D721Med (cell line): ENCODE data around the gene NLRP10.

Experiments used
- DNase-seq: peaks from one replicate; pipeline ENCODE4 v3.0.0; 2011; ENCODE audit warnings: low spot score; ENCODE audit not compliant: insufficient read length
- FAIRE-seq: peaks from 2 replicates; lab custom pipeline; 2011; peaks lifted over from hg19 to GRCh38; lab: Jason Lieb, UNC
- TF ChIP-seq, protein P1 (sequence below): IDR thresholded peaks from 2 replicates; pipeline ENCODE4 v1.5.1; 2012; ENCODE audit warnings: mild to moderate bottlenecking, control low read depth; ENCODE audit not compliant: insufficient read depth; ENCODE audit errors: missing control alignments

Gene NLRP10

DNA sequence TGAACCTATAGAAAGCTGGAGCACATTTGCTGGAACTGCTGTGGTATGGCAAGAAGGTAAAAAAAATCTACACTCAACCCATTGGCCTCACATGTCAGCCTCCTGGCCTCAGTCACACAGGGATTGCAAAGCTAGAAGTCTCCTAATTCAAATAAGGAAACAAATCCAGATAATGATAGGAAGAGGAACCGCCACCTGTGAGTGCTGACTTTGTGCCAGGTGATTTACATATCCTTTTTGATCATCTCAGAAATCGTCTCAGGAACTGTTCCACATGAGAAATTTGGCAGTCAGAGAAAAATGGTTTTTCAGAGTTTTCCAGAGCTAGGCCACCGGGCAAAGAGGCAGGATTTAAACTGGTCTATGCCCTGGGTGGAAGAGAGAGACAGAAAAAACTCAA, 986 bp downstream of the NLRP10 start:
- TF ChIP-seq, protein P1, sequence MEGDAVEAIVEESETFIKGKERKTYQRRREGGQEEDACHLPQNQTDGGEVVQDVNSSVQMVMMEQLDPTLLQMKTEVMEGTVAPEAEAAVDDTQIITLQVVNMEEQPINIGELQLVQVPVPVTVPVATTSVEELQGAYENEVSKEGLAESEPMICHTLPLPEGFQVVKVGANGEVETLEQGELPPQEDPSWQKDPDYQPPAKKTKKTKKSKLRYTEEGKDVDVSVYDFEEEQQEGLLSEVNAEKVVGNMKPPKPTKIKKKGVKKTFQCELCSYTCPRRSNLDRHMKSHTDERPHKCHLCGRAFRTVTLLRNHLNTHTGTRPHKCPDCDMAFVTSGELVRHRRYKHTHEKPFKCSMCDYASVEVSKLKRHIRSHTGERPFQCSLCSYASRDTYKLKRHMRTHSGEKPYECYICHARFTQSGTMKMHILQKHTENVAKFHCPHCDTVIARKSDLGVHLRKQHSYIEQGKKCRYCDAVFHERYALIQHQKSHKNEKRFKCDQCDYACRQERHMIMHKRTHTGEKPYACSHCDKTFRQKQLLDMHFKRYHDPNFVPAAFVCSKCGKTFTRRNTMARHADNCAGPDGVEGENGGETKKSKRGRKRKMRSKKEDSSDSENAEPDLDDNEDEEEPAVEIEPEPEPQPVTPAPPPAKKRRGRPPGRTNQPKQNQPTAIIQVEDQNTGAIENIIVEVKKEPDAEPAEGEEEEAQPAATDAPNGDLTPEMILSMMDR: no peak
- FAIRE-seq: no peak
- DNase-seq: no peak

DNA sequence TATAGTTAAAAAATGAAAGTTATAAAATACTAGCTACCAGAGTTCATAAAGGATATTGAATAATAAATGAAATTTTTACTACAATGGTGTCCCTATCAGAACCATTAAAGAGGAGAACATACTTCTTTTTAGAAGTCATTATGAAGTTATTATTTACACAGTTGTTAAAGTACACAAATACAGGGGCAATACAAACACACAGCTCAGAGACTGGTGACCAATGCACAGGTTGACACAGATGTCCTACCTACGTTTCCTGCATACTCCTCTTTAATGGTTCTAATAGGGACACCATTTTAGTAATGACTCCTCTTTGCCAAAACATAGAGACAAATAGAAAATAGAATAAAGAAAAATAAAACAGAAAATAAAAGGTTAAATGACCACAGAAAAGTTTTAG, 10.1 kb downstream of the NLRP10 start:
- no peak for FAIRE-seq
- DNase-seq: no peak
- TF ChIP-seq, protein P1: no peak

DNA sequence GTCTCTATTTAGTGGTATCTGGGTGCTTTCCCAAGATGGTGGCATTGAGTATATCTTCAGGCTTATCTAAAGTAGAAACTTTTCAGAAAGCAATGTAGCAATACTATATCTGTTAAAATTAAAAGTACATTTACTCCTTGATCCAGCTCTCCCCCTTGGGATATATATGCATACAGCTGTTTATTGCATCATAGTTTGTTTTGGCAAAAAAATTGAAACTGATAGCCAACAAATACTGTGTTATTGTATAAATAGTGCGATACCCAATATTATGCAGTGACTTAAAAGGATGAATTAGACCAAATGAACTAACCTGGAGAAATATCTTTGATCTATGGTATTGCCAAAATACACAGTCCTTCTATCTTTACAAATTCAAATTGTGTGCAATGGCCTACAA, 15.3 kb downstream of the NLRP10 start:
- FAIRE-seq (no peak), DNase-seq (no peak)
- TF ChIP-seq, protein P1: no peak

DNA sequence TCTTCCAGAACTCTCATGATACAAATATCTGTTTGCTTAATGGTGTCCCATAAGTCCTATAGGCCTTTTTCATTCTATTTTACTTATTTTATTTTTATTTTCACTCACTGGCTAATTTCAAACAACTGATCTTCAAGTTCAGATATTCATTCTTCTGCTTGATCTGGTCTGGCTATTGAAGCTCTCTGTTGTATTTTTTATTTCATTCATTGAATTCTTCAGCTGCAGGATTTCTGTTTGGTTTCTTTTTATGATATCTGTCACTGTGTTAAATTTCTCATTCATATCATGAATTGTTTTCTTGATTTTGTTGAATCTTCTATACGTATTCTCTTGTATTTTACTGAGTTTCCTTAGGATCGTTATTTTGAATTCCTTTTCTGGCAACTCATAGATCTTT, 21.1 kb downstream of the NLRP10 start:
- FAIRE-seq (no peak), DNase-seq (no peak)
- TF ChIP-seq, protein P1: no peak

DNA sequence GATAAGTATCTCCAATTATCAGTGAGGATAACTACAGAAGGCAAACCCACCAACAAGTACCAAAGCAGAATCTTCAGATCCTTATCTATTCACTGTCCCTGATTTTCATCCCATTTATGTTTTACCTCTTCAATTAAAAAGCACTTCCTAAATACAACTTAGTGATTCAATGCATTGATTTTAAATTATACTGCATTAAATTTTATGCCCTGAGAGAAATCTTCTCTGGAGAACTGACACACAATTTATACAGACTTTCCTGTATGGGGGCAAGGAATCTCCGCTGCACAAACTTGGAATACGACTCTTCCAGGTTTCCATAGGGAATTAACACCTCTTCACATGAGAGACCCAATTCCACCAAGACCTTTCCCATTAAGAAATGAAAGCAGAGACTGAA, 23.6 kb downstream of the NLRP10 start, which contains the start of gene OR10A3:
TSS of gene OR10A3 (minus strand) at position 101 of the 400 bp plus-strand sequence. CDS start 2,188 bp downstream, outside the sequence.
- FAIRE-seq: no peak
- TF ChIP-seq, protein P1: no peak
- DNase-seq: no peak

DNA sequence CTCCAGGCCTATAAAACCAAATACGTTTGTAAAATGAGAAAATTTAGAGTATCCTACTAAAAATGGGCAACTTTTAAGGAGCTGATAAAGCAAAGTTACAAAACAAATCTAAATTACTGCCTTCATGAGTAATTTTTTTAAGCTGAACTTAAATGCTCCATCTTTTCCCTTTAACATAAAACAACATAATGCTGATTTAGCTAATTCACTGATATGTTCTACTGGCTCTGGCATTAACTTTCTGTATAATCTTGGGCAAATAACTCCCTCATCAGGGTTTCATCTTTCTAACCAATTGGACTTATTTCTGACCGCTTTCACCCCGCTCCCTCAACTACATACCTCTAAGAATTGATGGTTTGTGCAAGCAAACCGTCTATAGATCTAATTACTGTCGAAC, 24.1 kb downstream of the NLRP10 start:
- no peak for FAIRE-seq
- DNase-seq: no peak
- TF ChIP-seq, protein P1: no peak

DNA sequence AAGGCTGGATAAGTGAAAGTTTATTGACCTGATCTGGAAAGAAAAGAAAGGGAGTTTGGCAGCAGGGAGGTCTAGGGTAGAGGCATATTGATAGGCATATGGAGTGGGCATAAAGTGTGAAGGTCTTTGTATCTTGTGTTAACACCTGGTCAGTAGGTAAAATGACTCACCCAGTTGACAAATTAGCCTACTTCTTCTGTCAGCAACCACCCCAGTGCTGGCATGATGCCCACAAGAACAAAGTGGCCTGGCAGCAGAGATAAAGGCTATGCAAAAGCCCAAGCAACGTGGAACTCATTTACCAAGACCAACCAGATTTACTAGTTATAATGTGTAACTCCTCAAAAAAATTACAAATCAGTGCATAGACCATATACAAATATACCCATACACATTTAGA, 28.6 kb downstream of the NLRP10 start:
- DNase-seq (no peak), FAIRE-seq (no peak)
- TF ChIP-seq, protein P1: no peak
